PC-3 (cell line): ENCODE measurements around the gene THBS3. TPM values are rescaled to one million over a fixed set of nuclear protein-coding genes. Genes with fewer than 3 reads are reported as not detected.

Experiments used
- ATAC-seq: fragments of 200-7000 bp; cut with Tn5 transposase; 2 replicates; pipeline ENCODE4 v1.9.1; 2020; ENCODE audit warnings: mild to moderate bottlenecking, moderate library complexity
- BruUV-seq: library from RNA; stranded (reverse); fragments of 400-500 nt; replicated peaks from 2 replicates; lab custom pipeline; 2021; lab: Mats Ljungman, UMichigan
- CTCF ChIA-PET: fragments of 300-600 bp; sonication (Branson Sonifier 250); formaldehyde crosslinking; loops from one replicate; lab custom pipeline; 2022; ENCODE audit warnings: antibody characterized with exemption; lab: Charles Lee
- POLR2A ChIA-PET: fragments of 300-600 bp; sonication (Branson Sonifier 250); formaldehyde crosslinking; loops from one replicate; lab custom pipeline; 2022; ENCODE audit warnings: antibody characterized with exemption; ENCODE audit not compliant: unreplicated experiment; lab: Charles Lee
- DNase-seq: peaks from one replicate; pipeline ENCODE4 v3.0.0-alpha.2; 2015
- H2AFZ ChIP-seq: fragments of 300-600 bp; sonication (generic); 2 replicates; pipeline ENCODE4 v1.6.0; 2016; ENCODE audit warnings: antibody characterized with exemption, low read length
- H3F3A ChIP-seq: fragments of 300-600 bp; sonication (generic); one replicate; pipeline ENCODE4 v1.6.0; 2017; ENCODE audit warnings: antibody characterized with exemption, low read length, control low read depth, mild to moderate bottlenecking; ENCODE audit not compliant: unreplicated experiment
- H3K27ac ChIP-seq: fragments of 300-600 bp; sonication (generic); 2 replicates; pipeline ENCODE4 v1.5.1; 2016; ENCODE audit warnings: mild to moderate bottlenecking, low read length
- H3K27me3 ChIP-seq: fragments of 300-600 bp; sonication (generic); 2 replicates; pipeline ENCODE4 v1.6.1; 2016; ENCODE audit warnings: low read length, mixed read lengths
- H3K36me3 ChIP-seq: fragments of 300-600 bp; sonication (generic); 2 replicates; pipeline ENCODE4 v1.6.1; 2016; ENCODE audit warnings: low read depth, mixed run types, low read length, mixed read lengths
- H3K4me1 ChIP-seq: fragments of 300-600 bp; sonication (generic); 2 replicates; pipeline ENCODE4 v1.5.1; 2016; ENCODE audit warnings: low read length; ENCODE audit not compliant: insufficient read depth
- H3K4me2 ChIP-seq: fragments of 300-600 bp; sonication (generic); 2 replicates; pipeline ENCODE4 v1.6.0; 2016; ENCODE audit warnings: low read length
- H3K4me3 ChIP-seq: fragments of 300-600 bp; sonication (generic); 2 replicates; pipeline ENCODE4 v1.5.1; 2016; ENCODE audit warnings: mild to moderate bottlenecking, low read length, mixed read lengths
- H3K79me2 ChIP-seq: fragments of 300-600 bp; sonication (generic); 2 replicates; pipeline ENCODE4 v1.6.1; 2017; ENCODE audit warnings: low read length, mixed read lengths
- H3K9ac ChIP-seq: fragments of 300-600 bp; sonication (generic); 2 replicates; pipeline ENCODE4 v1.6.0; 2016; ENCODE audit warnings: mild to moderate bottlenecking, low read length
- H3K9me2 ChIP-seq: fragments of 300-600 bp; sonication (generic); replicated peaks from 2 replicates; pipeline ENCODE4 v1.6.1; 2016; ENCODE audit warnings: mixed run types, low read length, mixed read lengths
- H3K9me3 ChIP-seq: fragments of 300-600 bp; sonication (generic); 2 replicates; pipeline ENCODE4 v1.6.1; 2016; ENCODE audit warnings: low read length, mixed read lengths
- H4K20me1 ChIP-seq: fragments of 300-600 bp; sonication (generic); 2 replicates; pipeline ENCODE4 v1.6.1; 2016; ENCODE audit warnings: low read length, mixed read lengths
- EZH2 ChIP-seq: fragments of 300-600 bp; sonication (generic); IDR thresholded peaks from one replicate; pipeline ENCODE4 v1.6.1; 2017; ENCODE audit warnings: antibody characterized with exemption, mild to moderate bottlenecking, low read length; ENCODE audit not compliant: unreplicated experiment
- EZH2phosphoT487 ChIP-seq: fragments of 300-600 bp; sonication (generic); IDR thresholded peaks from 2 replicates; pipeline ENCODE4 v1.6.1; 2018; ENCODE audit warnings: mild to moderate bottlenecking, antibody characterized with exemption, low read length, borderline replicate concordance
- intact Hi-C: fragments of 100-400 bp; cut with micrococcal nuclease; formaldehyde crosslinking; loops from 2 replicates; pipeline ENCODE4 v1.9.0; 2023
- total RNA-seq: library from RNA; depleted of rRNA; stranded (reverse); fragments of >200 nt; gene quantifications from 2 replicates; pipeline ENCODE4 v1.2.3, GENCODE V29; 2014
- TF ChIP-seq, protein P1 (sequence below): fragments of 300-600 bp; sonication (generic); conservative IDR thresholded peaks from 2 replicates; pipeline ENCODE4 v1.5.1; 2017; ENCODE audit warnings: antibody characterized with exemption, low read depth, mild to moderate bottlenecking, low read length

Gene THBS3
- total RNA-seq, 1 experiment from 2014 or later = 13.0 TPM

DNA sequence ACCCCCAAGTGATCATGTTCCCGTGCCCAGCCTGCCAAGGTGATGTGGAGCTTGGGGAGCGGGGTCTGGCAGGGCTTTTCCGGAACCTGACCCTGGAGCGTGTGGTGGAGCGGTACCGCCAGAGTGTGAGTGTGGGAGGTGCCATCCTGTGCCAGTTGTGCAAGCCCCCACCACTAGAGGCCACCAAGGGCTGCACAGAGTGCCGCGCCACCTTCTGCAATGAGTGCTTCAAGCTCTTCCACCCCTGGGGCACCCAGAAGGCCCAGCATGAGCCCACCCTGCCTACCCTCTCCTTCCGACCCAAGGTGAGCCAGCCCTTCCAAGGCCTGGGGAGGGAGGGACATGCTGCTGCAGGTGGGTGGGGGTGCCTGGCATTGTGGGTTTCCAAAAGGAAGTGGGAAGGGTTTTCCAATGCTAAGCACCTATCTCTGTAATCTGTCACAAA is 31.7 kb downstream of the THBS3 start:
- ChIA-PET POLR2A (interaction anchor here (0.6 kb wide), 1 partner anchor 33 kb away, joined by 3 read pairs; no protein-coding TSS in a partner anchor), CTCF (interaction anchor here (1.2 kb wide), 1 partner anchor 17 kb away, joined by 8 read pairs; no protein-coding TSS in a partner anchor)
- no peak overlapping the region for H3K4me2 ChIP-seq
- TF ChIP-seq EZH2phosphoT487 (no peak), EZH2 (no peak)
- TF ChIP-seq, protein P1, sequence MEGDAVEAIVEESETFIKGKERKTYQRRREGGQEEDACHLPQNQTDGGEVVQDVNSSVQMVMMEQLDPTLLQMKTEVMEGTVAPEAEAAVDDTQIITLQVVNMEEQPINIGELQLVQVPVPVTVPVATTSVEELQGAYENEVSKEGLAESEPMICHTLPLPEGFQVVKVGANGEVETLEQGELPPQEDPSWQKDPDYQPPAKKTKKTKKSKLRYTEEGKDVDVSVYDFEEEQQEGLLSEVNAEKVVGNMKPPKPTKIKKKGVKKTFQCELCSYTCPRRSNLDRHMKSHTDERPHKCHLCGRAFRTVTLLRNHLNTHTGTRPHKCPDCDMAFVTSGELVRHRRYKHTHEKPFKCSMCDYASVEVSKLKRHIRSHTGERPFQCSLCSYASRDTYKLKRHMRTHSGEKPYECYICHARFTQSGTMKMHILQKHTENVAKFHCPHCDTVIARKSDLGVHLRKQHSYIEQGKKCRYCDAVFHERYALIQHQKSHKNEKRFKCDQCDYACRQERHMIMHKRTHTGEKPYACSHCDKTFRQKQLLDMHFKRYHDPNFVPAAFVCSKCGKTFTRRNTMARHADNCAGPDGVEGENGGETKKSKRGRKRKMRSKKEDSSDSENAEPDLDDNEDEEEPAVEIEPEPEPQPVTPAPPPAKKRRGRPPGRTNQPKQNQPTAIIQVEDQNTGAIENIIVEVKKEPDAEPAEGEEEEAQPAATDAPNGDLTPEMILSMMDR = no peak
- no peak overlapping the region for H3K4me3 ChIP-seq
- intact Hi-C loops = loop anchor here (1.0 to 5.0 kb wide), 3 partner anchors 17 to 416 kb away; no protein-coding TSS in a partner anchor
- H2AFZ ChIP-seq = no peak overlapping the region
- BruUV-seq = no TSS peak
- DNase-seq = peak; percentile 27
- H3K9me2 ChIP-seq = no peaks in the 10 kb centered on the region
- no peak for ATAC-seq
- H3K27ac ChIP-seq = no peak overlapping the region
- peaks cover 4% of the 10 kb centered on the region for H3F3A ChIP-seq
- no peaks in the 10 kb centered on the region for H4K20me1 ChIP-seq
- peaks cover 29% of the 10 kb centered on the region for H3K4me1 ChIP-seq
- no peak overlapping the region for H3K9ac ChIP-seq
- H3K9me3 ChIP-seq = no peaks in the 10 kb centered on the region
- no peaks in the 10 kb centered on the region; the same call in 1 of the 2 replicates for H3K36me3 ChIP-seq
- H3K27me3 ChIP-seq = no peaks in the 10 kb centered on the region
- peaks cover 20% of the 10 kb centered on the region for H3K79me2 ChIP-seq

DNA sequence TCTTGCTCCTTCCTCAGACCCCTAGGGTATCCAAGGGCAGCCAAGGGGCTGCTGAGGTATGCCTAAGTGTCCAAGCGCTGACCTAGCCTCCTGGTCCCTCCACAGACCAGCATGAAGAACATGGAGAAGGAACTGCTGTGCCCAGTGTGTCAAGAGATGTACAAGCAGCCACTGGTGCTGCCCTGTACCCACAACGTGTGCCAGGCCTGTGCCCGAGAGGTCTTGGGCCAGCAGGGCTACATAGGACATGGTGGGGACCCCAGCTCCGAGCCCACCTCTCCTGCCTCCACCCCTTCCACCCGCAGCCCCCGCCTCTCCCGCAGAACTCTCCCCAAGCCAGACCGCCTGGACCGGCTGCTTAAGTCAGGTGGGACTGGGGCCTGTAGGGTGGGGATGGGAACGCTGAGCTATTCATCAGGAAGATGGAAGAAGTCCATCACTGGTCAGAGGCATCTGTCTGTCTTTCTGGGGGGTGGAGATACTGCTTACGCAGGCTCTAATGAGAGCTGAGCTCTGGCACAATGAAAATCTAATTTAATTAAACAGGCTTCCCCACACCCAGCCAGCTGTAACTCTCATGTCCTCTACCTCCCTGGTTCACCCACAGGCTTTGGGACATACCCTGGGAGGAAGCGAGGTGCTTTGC is 32.3 kb downstream of the THBS3 start:
- TF ChIP-seq, protein P1 = no peak
- TF ChIP-seq EZH2 = no peak
- no peak for TF ChIP-seq EZH2phosphoT487
- Histone ChIP-seq H3K4me1 (peaks cover 29% of the 10 kb centered on the region), H3K9ac (no peak overlapping the region), H3K4me3 (no peak overlapping the region), H3K9me2 (no peaks in the 10 kb centered on the region), H3K27ac (no peak overlapping the region), H3F3A (peaks cover 4% of the 10 kb centered on the region), H2AFZ (no peak overlapping the region), H4K20me1 (no peaks in the 10 kb centered on the region), H3K36me3 (peaks cover 1% of the 10 kb centered on the region; the same call in 1 of the 2 replicates), H3K9me3 (no peaks in the 10 kb centered on the region), H3K27me3 (no peaks in the 10 kb centered on the region), H3K4me2 (no peak overlapping the region), H3K79me2 (peaks cover 20% of the 10 kb centered on the region)
- intact Hi-C loops = loop anchor here (5.0 kb wide), 1 partner anchor 417 kb away; no protein-coding TSS in a partner anchor
- ChIA-PET CTCF (interaction anchor here (1.2 kb wide), 1 partner anchor 18 kb away, joined by 8 read pairs; no protein-coding TSS in a partner anchor), POLR2A (no interaction called here)
- no TSS peak for BruUV-seq
- ATAC-seq (no peak), DNase-seq (no peak)
